Colonic mucosa (tissue), 4 donors: ENCODE data around the gene SPACA4. TPM values are rescaled to one million over a fixed set of nuclear protein-coding genes. Genes with fewer than 3 reads are reported as not detected.
A peak's percentile ranks its signal among the peaks of the same experiment; 100 is the strongest.
"Not testable (repeated sequence)": the region's sequence is repeated elsewhere in the genome, so short reads cannot be mapped to it uniquely, and the experiment has no call there.

Experiments used
- DNase-seq: peaks from one replicate; pipeline ENCODE4 v3.0.0-alpha.2; 2020
- H3K27ac ChIP-seq: fragments of 200-600 bp; one replicate; pipeline ENCODE4 v1.8.0; 2021
- H3K27me3 ChIP-seq: fragments of 200-600 bp; one replicate; pipeline ENCODE4 v1.8.0; 2021
- H3K36me3 ChIP-seq: fragments of 200-600 bp; one replicate; pipeline ENCODE4 v1.8.0; 2021
- H3K4me1 ChIP-seq: fragments of 200-600 bp; one replicate; pipeline ENCODE4 v1.8.0; 2021; ENCODE audit warnings: mild to moderate bottlenecking
- H3K4me3 ChIP-seq: fragments of 200-600 bp; one replicate; pipeline ENCODE4 v1.8.0; 2021
- H3K9ac ChIP-seq, 2 donors: one replicate each; pipeline ENCODE4 v1.7.0; 2013; ENCODE audit warnings: control low read depth in 2 of 2, low read depth in 2 of 2, low read length in 2 of 2
- H3K9me3 ChIP-seq: fragments of 200-600 bp; one replicate; pipeline ENCODE4 v1.8.0; 2021
- intact Hi-C: fragments of 100-400 bp; cut with DNase I; formaldehyde crosslinking; loops from one replicate; pipeline ENCODE4 v1.14.1; 2022
- total RNA-seq, 2 donors: library from RNA; stranded (reverse); fragmentation: NEBNext Ultra II Directional in 1 of 2; extraction: Animal tissue kit (Norgen Biotek cat#: 25700) in 1 of 2; gene quantifications; one replicate each; pipeline ENCODE4 v1.2.1, GENCODE V29; 2021
- TF ChIP-seq, protein P1 (sequence below): fragments of 200-600 bp; IDR thresholded peaks from one replicate; pipeline ENCODE4 v1.8.0; 2022; ENCODE audit warnings: antibody characterized with exemption, mild to moderate bottlenecking
- donor health status: healthy.
- donor health status: DM: no; HTN: no; CAD: no.
- donor health status: DM: no; HTN: no; CAD: no.

Gene SPACA4
- total RNA-seq, 2 donors from 2014 or later = 0.27 TPM; not detected in 1

DNA sequence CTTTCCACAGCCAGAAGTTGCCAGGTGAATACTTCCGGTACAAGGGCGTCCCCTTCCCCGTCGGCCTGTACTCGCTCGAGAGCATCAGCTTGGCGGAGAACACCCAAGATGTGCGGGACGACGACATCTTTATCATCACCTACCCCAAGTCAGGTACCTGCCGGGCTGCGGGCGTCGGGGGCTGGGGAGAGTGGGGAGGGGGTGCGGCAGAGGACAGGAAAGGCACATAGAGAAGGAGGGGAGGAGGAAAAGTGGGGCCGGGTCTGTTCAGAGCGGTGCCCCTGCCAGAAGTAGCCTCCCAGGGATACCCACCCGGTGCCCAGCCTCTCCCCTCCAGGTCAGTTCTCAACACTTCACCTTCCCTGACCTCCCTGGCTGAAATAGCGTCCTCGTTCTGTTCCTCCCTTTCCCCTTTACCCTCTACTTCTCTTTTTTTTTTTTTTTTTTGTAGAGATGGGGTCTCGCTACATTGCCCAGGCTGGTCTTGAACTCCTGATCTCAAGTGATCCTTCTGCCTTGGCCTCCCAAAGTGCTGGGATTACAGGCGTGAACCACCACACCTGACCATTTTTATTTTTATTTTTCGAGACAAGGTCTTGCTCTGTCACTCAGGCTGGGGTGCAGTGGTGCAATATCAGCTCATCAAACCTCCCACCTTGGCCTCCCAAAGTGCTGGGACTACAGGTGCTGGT is 30.5 kb upstream of the SPACA4 start:
- H3K36me3 ChIP-seq = no peaks in the 10 kb centered on the region
- H3K27me3 ChIP-seq = no peaks in the 10 kb centered on the region
- H3K9ac ChIP-seq = no peak overlapping the region
- no peak overlapping the region for H3K4me3 ChIP-seq
- no peaks in the 10 kb centered on the region for H3K4me1 ChIP-seq
- no peak for DNase-seq
- H3K27ac ChIP-seq = no peak overlapping the region
- TF ChIP-seq, protein P1, sequence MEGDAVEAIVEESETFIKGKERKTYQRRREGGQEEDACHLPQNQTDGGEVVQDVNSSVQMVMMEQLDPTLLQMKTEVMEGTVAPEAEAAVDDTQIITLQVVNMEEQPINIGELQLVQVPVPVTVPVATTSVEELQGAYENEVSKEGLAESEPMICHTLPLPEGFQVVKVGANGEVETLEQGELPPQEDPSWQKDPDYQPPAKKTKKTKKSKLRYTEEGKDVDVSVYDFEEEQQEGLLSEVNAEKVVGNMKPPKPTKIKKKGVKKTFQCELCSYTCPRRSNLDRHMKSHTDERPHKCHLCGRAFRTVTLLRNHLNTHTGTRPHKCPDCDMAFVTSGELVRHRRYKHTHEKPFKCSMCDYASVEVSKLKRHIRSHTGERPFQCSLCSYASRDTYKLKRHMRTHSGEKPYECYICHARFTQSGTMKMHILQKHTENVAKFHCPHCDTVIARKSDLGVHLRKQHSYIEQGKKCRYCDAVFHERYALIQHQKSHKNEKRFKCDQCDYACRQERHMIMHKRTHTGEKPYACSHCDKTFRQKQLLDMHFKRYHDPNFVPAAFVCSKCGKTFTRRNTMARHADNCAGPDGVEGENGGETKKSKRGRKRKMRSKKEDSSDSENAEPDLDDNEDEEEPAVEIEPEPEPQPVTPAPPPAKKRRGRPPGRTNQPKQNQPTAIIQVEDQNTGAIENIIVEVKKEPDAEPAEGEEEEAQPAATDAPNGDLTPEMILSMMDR = no peak
- intact Hi-C loops = no loop called here
- H3K9me3 ChIP-seq = no peaks in the 10 kb centered on the region

DNA sequence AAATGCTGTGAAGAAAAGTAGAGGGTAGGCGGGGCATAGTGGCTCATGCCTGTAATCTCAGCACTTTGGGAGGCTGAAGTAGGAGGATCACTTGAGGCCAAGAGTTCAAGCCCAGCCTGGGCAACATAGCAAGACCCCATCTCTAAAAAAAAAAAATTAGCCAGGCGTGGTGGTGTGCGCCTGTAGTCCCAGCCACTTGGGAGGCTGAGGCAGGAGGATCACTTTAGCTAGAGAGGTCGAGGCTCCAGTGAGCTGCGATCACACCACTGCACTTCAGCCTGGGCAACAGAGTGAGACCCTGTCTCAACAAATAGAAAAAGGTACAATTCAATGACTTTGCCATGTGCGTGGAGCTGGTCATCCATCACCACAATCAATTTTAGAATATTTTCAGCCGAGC is 28.6 kb upstream of the SPACA4 start:
- intact Hi-C loops, H3K27me3 ChIP-seq, H3K9me3 ChIP-seq, DNase-seq, H3K36me3 ChIP-seq, H3K4me3 ChIP-seq, H3K27ac ChIP-seq, H3K9ac ChIP-seq, H3K4me1 ChIP-seq: not testable (repeated sequence)

DNA sequence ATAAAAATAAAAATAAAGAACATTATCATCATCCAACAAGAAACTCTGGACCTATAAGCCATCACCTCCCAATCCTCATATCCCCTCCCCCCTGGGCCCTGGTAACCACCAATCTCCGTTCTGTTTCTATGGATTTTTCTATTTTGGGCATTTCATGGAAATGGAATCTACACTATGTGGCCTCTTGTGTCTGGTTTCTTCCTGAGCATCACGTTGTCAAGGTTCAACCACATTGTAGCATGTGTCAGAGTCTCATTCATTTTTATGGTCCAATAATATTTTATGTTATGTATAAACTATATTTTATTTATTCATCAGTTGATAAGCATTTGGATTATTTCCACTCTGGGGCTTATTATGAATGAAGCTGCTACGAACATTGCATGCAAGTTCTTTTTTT is 27.7 kb upstream of the SPACA4 start:
- Histone ChIP-seq H3K9ac (no peak overlapping the region), H3K27me3 (no peaks in the 10 kb centered on the region), H3K27ac (no peak overlapping the region), H3K4me3 (no peak overlapping the region), H3K36me3 (no peaks in the 10 kb centered on the region), H3K4me1 (no peaks in the 10 kb centered on the region), H3K9me3 (no peaks in the 10 kb centered on the region)
- DNase-seq = no peak
- TF ChIP-seq, protein P1 = no peak
- intact Hi-C loops = no loop called here

DNA sequence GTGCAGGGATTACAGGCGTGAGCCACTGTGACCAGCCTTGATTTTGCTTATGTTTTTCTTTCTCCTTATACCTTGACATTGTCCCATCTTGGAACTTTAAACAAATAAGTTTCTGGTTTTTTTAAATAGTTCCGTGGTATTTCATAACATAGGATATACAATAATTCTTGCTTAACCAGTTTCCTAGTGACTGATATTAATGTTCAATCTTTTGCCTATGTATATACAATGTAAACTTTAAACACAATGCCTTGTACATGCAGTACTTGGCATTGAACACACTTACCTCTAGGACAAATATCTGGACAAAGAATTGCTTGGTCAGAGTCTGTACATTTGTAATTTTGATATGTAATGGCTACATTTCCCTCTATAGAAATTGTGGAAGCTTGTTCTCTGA is 24.4 kb upstream of the SPACA4 start:
- no peak overlapping the region for H3K9ac ChIP-seq
- H3K27me3 ChIP-seq = no peaks in the 10 kb centered on the region
- DNase-seq = no peak
- no peaks in the 10 kb centered on the region for H3K9me3 ChIP-seq
- H3K4me1 ChIP-seq = no peaks in the 10 kb centered on the region
- TF ChIP-seq, protein P1 = no peak
- intact Hi-C loops = loop anchor here (10.0 kb wide), 2 partner anchors 187 to 267 kb away; partner anchors contain the start of genes GRIN2D and KDELR1
- no peaks in the 10 kb centered on the region for H3K36me3 ChIP-seq
- H3K4me3 ChIP-seq = no peak overlapping the region
- H3K27ac ChIP-seq = no peak overlapping the region

DNA sequence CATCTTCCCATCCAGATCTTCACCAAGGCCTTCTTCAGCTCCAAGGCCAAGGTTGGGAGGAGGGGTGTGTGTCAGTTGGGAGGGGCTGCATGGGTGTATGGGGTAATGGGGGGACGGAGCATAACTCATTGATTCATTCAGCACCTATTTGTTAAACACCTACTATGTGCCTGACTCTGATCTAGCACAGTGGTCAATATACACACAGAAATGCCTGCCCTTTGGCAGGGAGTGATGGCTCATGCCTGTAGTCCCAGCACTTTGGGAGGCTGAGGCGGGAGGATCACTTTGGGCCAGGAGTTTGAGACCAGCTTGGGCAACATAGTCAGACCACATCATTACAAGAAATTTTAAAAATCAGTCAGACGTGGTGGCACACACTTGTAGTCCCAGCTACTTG is 19.2 kb upstream of the SPACA4 start:
- DNase-seq = no peak
- intact Hi-C loops = loop anchor here (5.0 to 10.0 kb wide), 3 partner anchors 100 to 273 kb away; partner anchors contain the start of genes GRIN2D and KDELR1
- TF ChIP-seq, protein P1 = no peak
- no peaks in the 10 kb centered on the region for H3K4me1 ChIP-seq
- H3K4me3 ChIP-seq = no peak overlapping the region
- H3K9me3 ChIP-seq = no peaks in the 10 kb centered on the region
- no peak overlapping the region for H3K9ac ChIP-seq
- H3K36me3 ChIP-seq = no peaks in the 10 kb centered on the region
- no peaks in the 10 kb centered on the region for H3K27me3 ChIP-seq
- no peak overlapping the region for H3K27ac ChIP-seq

DNA sequence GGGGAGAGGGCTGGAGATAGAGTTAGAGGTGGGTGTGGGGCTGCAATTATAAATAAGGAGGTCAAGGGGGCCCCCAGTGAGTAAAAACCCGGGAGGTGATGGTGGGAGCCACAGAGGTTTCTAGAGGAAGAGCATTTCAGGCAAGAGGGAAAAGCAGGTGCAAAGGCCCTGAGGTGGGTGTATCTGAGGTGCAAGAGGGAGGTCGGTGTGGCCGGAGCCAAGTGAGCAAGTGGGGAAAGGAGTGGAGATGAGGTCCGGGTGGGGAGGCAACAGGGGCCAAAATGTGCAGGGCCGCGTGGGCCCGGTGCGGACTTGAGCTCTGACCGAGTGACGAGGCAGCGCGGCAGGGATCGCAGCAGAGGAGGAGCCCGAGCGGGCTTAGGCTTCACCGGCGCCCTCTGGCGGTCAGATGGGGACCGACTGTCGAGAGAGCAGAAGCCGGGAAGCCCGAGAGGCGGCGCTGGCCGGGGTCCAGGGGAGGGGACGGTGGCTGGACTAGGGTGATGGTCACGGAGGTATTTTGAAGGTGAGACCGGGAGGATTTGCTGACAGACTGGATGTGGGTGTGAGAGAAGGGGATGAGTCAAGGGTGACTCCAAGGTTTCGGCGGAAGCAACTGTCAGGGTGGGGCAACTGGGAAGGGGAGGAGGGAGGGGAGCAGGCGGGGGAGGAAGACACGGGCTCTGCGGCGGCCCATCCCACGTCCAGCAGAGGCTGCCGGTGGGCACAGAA is 17.7 kb upstream of the SPACA4 start:
- TF ChIP-seq, protein P1 = peak; percentile 89
- Histone ChIP-seq H3K9ac (peak overlapping the region; percentile 51 to 58), H3K27me3 (no peaks in the 10 kb centered on the region), H3K4me3 (peak overlapping the region; percentile 23), H3K9me3 (no peaks in the 10 kb centered on the region), H3K4me1 (no peaks in the 10 kb centered on the region), H3K27ac (no peak overlapping the region), H3K36me3 (no peaks in the 10 kb centered on the region)
- intact Hi-C loops = loop anchor here (5.0 to 10.0 kb wide), 3 partner anchors 102 to 274 kb away; partner anchors contain the start of genes GRIN2D and KDELR1
- peak; percentile 97 for DNase-seq
